GM23338 (cell line): ENCODE data around the gene TAF6L. TPM values are rescaled to one million over a fixed set of nuclear protein-coding genes. Genes with fewer than 3 reads are reported as not detected.

Source experiments
- ATAC-seq: fragments of 200-7000 bp; cut with Tn5 transposase; 3 replicates; pipeline ENCODE4 v1.9.1; 2020
- DNase-seq: peaks from one replicate; pipeline ENCODE4 v3.0.0-alpha.2; 2015; ENCODE audit warnings: low spot score
- H2AFZ ChIP-seq: fragments of 200-600 bp; sonication (generic); 2 replicates; pipeline ENCODE4 v1.8.0; 2016; ENCODE audit warnings: antibody characterized with exemption, mild to moderate bottlenecking, moderate library complexity
- H3F3A ChIP-seq: fragments of 200-600 bp; sonication (generic); replicated peaks from 2 replicates; pipeline ENCODE4 v1.8.0; 2017; ENCODE audit warnings: antibody characterized with exemption, mixed run types, low read depth
- H3K27ac ChIP-seq: fragments of 200-600 bp; sonication (generic); 2 replicates; pipeline ENCODE4 v1.6.1; 2016; ENCODE audit warnings: low read depth
- H3K27me3 ChIP-seq: fragments of 200-600 bp; sonication (generic); 2 replicates; pipeline ENCODE4 v1.8.0; 2016; ENCODE audit warnings: mild to moderate bottlenecking, mixed run types, moderate library complexity; ENCODE audit not compliant: insufficient read depth
- H3K36me3 ChIP-seq: fragments of 200-600 bp; sonication (generic); 2 replicates; pipeline ENCODE4 v1.8.0; 2016; ENCODE audit warnings: mild to moderate bottlenecking; ENCODE audit not compliant: insufficient read depth
- H3K4me1 ChIP-seq: fragments of 200-600 bp; sonication (generic); 2 replicates; pipeline ENCODE4 v1.8.0; 2016; ENCODE audit warnings: mild to moderate bottlenecking, moderate library complexity; ENCODE audit not compliant: insufficient read depth
- H3K4me2 ChIP-seq: fragments of 200-600 bp; sonication (generic); 2 replicates; pipeline ENCODE4 v1.7.1; 2017; ENCODE audit warnings: mixed run types
- H3K4me3 ChIP-seq: fragments of 200-600 bp; sonication (generic); 2 replicates; pipeline ENCODE4 v1.6.1; 2016; ENCODE audit warnings: mixed run types
- H3K79me2 ChIP-seq: fragments of 200-600 bp; sonication (generic); replicated peaks from 2 replicates; pipeline ENCODE4 v1.8.0; 2017; ENCODE audit warnings: mild to moderate bottlenecking; ENCODE audit not compliant: insufficient read depth
- H3K9me2 ChIP-seq: fragments of 200-600 bp; sonication (generic); 2 replicates; pipeline ENCODE4 v1.8.0; 2017; ENCODE audit not compliant: insufficient read depth
- H4K20me1 ChIP-seq: fragments of 200-600 bp; sonication (generic); replicated peaks from 2 replicates; pipeline ENCODE4 v1.8.0; 2017; ENCODE audit warnings: mild to moderate bottlenecking; ENCODE audit not compliant: insufficient read depth
- H3K27ac Mint-ChIP-seq: 2 replicates; pipeline ENCODE4 v1.8.0; 2020; ENCODE audit warnings: inconsistent platforms, mild to moderate bottlenecking, moderate library complexity, mixed read lengths
- H3K27me3 Mint-ChIP-seq: 3 replicates; pipeline ENCODE4 v1.8.0; 2022; ENCODE audit warnings: low read depth, mild to moderate bottlenecking, moderate library complexity, mixed read lengths, inconsistent platforms; ENCODE audit not compliant: insufficient read depth, poor library complexity
- H3K36me3 Mint-ChIP-seq: 3 replicates; pipeline ENCODE4 v1.8.0; 2021; ENCODE audit warnings: low read depth, mild to moderate bottlenecking, inconsistent platforms, moderate library complexity, mixed read lengths
- H3K4me1 Mint-ChIP-seq: 3 replicates; pipeline ENCODE4 v1.8.0; 2020; ENCODE audit warnings: mild to moderate bottlenecking, inconsistent platforms, mixed read lengths
- H3K4me3 Mint-ChIP-seq: 3 replicates; pipeline ENCODE4 v1.8.0; 2021; ENCODE audit warnings: moderate library complexity, mild to moderate bottlenecking, inconsistent platforms, mixed read lengths
- H3K9me3 Mint-ChIP-seq: 3 replicates; pipeline ENCODE4 v1.8.0; 2020; ENCODE audit warnings: moderate library complexity, mild to moderate bottlenecking, inconsistent platforms, mixed read lengths
- CREB1 ChIP-seq: fragments of 250-450 bp; sonication (Bioruptor Pico); IDR thresholded peaks from 2 replicates; pipeline ENCODE4 v1.5.0; 2020; ENCODE audit warnings: low read depth, mild to moderate bottlenecking, moderate library complexity
- ETS1 ChIP-seq: IDR thresholded peaks from 2 replicates; pipeline ENCODE4 v1.6.1; 2016; ENCODE audit warnings: antibody characterized with exemption
- EZH2 ChIP-seq: fragments of 200-600 bp; sonication (generic); IDR thresholded peaks from one replicate; pipeline ENCODE4 v1.8.0; 2017; ENCODE audit warnings: antibody characterized with exemption, mild to moderate bottlenecking, low read depth; ENCODE audit not compliant: unreplicated experiment
- EZH2phosphoT487 ChIP-seq: fragments of 200-600 bp; sonication (generic); IDR thresholded peaks from one replicate; pipeline ENCODE4 v1.8.1; 2018; ENCODE audit warnings: antibody characterized with exemption; ENCODE audit not compliant: unreplicated experiment
- JUNB ChIP-seq: IDR thresholded peaks from one replicate; pipeline ENCODE4 v1.6.1; 2016; ENCODE audit warnings: antibody characterized with exemption; ENCODE audit not compliant: unreplicated experiment
- NANOG ChIP-seq: IDR thresholded peaks from 2 replicates; pipeline ENCODE4 v1.6.1; 2016; ENCODE audit warnings: antibody characterized with exemption, borderline replicate concordance
- POLR2AphosphoS5 ChIP-seq: IDR thresholded peaks from 2 replicates; pipeline ENCODE4 v1.6.1; 2016; ENCODE audit warnings: antibody characterized with exemption, low read depth
- STAT1 ChIP-seq: IDR thresholded peaks from one replicate; pipeline ENCODE4 v1.6.1; 2016; ENCODE audit warnings: antibody characterized with exemption; ENCODE audit not compliant: unreplicated experiment
- ZNF114 ChIP-seq: fragments of 250-450 bp; sonication (Bioruptor Pico); IDR thresholded peaks from 2 replicates; pipeline ENCODE4 v1.5.0; 2020; ENCODE audit warnings: mild to moderate bottlenecking, moderate library complexity
- ZNF331 ChIP-seq: fragments of 250-450 bp; sonication (Bioruptor Pico); IDR thresholded peaks from 2 replicates; pipeline ENCODE4 v1.5.0; 2020; ENCODE audit warnings: low read depth, mild to moderate bottlenecking, moderate library complexity
- polyA plus RNA-seq: library from polyadenylated mRNA; unstranded; fragments of >200 nt; fragmentation: Nextera tagmentation; extraction: Ambion mirVana; gene quantifications from 2 replicates; pipeline ENCODE4 v1.2.1, GENCODE V29; 2016
- total RNA-seq: library from RNA; depleted of rRNA; stranded (reverse); fragments of >200 nt; shearing (Covaris generic); gene quantifications from 2 replicates; pipeline ENCODE4 v1.2.3, GENCODE V29; 2014
- TF ChIP-seq, protein P1 (sequence below): fragments of 250-450 bp; sonication (Bioruptor Pico); IDR thresholded peaks from 2 replicates; pipeline ENCODE4 v1.5.0; 2020; ENCODE audit warnings: mild to moderate bottlenecking, moderate library complexity
- TF ChIP-seq, protein P2 (sequence below), 2 experiments: fragments of 200-600 bp in 1 of 2; sonication (generic) in 1 of 2; conservative IDR thresholded peaks; 2 replicates each; pipeline versions ENCODE4 v1.5.1 to v1.6.1; 2016 to 2017; ENCODE audit warnings: antibody characterized with exemption in 2 of 2, low read depth in 2 of 2, mild to moderate bottlenecking in 2 of 2, moderate library complexity in 1 of 2
- TF ChIP-seq, protein P3 (sequence below): IDR thresholded peaks from one replicate; pipeline ENCODE4 v1.6.1; 2018; ENCODE audit warnings: antibody characterized with exemption; ENCODE audit not compliant: unreplicated experiment

TAF6L gene
- total and polyA plus RNA-seq, 2 experiments from 2014 or later, result 21.8 to 30.6 TPM

GRCh38 chr11:62801071-62801470 lies 29.9 kb downstream of the TAF6L start:
- Histone ChIP-seq H3K4me1 (peaks cover 6% of the 10 kb centered on the region; the same call in 1 of the 2 replicates), H3K79me2 (peaks cover 27% of the 10 kb centered on the region), H3K36me3 (peaks cover 55% of the 10 kb centered on the region), H3K4me3 (no peak overlapping the region), H4K20me1 (peaks cover 10% of the 10 kb centered on the region), H2AFZ (no peak overlapping the region), H3K27ac (no peak overlapping the region), H3K9me2 (no peaks in the 10 kb centered on the region), H3F3A (peaks cover 7% of the 10 kb centered on the region), H3K4me2 (no peak overlapping the region), H3K27me3 (no peaks in the 10 kb centered on the region)
- peaks cover 12% of the 10 kb centered on the region for H3K27me3 Mint-ChIP-seq
- no peak overlapping the region for H3K4me3 Mint-ChIP-seq
- DNase-seq (no peak), ATAC-seq (no peak)
- no peak overlapping the region for H3K27ac Mint-ChIP-seq
- H3K9me3 Mint-ChIP-seq, result no peaks in the 10 kb centered on the region
- TF ChIP-seq JUNB, result no peak
- TF ChIP-seq CREB1 (CRISPR knock-in tag), result no peak
- TF ChIP-seq ZNF331 (CRISPR knock-in tag), result no peak
- TF ChIP-seq POLR2AphosphoS5, result no peak
- no peak for TF ChIP-seq EZH2phosphoT487
- TF ChIP-seq NANOG, result no peak
- TF ChIP-seq EZH2, result no peak
- no peak for TF ChIP-seq ZNF114 (CRISPR knock-in tag)
- no peak for TF ChIP-seq STAT1
- no peak for TF ChIP-seq ETS1
- TF ChIP-seq, protein P1, sequence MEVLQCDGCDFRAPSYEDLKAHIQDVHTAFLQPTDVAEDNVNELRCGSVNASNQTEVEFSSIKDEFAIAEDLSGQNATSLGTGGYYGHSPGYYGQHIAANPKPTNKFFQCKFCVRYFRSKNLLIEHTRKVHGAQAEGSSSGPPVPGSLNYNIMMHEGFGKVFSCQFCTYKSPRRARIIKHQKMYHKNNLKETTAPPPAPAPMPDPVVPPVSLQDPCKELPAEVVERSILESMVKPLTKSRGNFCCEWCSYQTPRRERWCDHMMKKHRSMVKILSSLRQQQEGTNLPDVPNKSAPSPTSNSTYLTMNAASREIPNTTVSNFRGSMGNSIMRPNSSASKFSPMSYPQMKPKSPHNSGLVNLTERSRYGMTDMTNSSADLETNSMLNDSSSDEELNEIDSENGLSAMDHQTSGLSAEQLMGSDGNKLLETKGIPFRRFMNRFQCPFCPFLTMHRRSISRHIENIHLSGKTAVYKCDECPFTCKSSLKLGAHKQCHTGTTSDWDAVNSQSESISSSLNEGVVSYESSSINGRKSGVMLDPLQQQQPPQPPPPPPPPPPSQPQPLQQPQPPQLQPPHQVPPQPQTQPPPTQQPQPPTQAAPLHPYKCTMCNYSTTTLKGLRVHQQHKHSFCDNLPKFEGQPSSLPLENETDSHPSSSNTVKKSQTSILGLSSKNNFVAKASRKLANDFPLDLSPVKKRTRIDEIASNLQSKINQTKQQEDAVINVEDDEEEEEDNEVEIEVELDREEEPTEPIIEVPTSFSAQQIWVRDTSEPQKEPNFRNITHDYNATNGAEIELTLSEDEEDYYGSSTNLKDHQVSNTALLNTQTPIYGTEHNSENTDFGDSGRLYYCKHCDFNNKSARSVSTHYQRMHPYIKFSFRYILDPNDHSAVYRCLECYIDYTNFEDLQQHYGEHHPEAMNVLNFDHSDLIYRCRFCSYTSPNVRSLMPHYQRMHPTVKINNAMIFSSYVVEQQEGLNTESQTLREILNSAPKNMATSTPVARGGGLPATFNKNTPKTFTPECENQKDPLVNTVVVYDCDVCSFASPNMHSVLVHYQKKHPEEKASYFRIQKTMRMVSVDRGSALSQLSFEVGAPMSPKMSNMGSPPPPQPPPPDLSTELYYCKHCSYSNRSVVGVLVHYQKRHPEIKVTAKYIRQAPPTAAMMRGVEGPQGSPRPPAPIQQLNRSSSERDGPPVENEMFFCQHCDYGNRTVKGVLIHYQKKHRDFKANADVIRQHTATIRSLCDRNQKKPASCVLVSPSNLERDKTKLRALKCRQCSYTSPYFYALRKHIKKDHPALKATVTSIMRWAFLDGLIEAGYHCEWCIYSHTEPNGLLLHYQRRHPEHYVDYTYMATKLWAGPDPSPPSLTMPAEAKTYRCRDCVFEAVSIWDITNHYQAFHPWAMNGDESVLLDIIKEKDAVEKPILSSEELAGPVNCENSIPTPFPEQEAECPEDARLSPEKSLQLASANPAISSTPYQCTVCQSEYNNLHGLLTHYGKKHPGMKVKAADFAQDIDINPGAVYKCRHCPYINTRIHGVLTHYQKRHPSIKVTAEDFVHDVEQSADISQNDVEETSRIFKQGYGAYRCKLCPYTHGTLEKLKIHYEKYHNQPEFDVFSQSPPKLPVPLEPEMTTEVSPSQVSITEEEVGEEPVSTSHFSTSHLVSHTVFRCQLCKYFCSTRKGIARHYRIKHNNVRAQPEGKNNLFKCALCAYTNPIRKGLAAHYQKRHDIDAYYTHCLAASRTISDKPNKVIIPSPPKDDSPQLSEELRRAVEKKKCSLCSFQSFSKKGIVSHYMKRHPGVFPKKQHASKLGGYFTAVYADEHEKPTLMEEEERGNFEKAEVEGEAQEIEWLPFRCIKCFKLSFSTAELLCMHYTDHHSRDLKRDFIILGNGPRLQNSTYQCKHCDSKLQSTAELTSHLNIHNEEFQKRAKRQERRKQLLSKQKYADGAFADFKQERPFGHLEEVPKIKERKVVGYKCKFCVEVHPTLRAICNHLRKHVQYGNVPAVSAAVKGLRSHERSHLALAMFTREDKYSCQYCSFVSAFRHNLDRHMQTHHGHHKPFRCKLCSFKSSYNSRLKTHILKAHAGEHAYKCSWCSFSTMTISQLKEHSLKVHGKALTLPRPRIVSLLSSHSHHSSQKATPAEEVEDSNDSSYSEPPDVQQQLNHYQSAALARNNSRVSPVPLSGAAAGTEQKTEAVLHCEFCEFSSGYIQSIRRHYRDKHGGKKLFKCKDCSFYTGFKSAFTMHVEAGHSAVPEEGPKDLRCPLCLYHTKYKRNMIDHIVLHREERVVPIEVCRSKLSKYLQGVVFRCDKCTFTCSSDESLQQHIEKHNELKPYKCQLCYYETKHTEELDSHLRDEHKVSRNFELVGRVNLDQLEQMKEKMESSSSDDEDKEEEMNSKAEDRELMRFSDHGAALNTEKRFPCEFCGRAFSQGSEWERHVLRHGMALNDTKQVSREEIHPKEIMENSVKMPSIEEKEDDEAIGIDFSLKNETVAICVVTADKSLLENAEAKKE (CRISPR knock-in tag), result no peak
- TF ChIP-seq, protein P2, sequence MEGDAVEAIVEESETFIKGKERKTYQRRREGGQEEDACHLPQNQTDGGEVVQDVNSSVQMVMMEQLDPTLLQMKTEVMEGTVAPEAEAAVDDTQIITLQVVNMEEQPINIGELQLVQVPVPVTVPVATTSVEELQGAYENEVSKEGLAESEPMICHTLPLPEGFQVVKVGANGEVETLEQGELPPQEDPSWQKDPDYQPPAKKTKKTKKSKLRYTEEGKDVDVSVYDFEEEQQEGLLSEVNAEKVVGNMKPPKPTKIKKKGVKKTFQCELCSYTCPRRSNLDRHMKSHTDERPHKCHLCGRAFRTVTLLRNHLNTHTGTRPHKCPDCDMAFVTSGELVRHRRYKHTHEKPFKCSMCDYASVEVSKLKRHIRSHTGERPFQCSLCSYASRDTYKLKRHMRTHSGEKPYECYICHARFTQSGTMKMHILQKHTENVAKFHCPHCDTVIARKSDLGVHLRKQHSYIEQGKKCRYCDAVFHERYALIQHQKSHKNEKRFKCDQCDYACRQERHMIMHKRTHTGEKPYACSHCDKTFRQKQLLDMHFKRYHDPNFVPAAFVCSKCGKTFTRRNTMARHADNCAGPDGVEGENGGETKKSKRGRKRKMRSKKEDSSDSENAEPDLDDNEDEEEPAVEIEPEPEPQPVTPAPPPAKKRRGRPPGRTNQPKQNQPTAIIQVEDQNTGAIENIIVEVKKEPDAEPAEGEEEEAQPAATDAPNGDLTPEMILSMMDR (conservative IDR thresholded peaks at IDR 0.05; ENCODE audit: low read depth in 2 of 2), result no peak
- TF ChIP-seq, protein P3, sequence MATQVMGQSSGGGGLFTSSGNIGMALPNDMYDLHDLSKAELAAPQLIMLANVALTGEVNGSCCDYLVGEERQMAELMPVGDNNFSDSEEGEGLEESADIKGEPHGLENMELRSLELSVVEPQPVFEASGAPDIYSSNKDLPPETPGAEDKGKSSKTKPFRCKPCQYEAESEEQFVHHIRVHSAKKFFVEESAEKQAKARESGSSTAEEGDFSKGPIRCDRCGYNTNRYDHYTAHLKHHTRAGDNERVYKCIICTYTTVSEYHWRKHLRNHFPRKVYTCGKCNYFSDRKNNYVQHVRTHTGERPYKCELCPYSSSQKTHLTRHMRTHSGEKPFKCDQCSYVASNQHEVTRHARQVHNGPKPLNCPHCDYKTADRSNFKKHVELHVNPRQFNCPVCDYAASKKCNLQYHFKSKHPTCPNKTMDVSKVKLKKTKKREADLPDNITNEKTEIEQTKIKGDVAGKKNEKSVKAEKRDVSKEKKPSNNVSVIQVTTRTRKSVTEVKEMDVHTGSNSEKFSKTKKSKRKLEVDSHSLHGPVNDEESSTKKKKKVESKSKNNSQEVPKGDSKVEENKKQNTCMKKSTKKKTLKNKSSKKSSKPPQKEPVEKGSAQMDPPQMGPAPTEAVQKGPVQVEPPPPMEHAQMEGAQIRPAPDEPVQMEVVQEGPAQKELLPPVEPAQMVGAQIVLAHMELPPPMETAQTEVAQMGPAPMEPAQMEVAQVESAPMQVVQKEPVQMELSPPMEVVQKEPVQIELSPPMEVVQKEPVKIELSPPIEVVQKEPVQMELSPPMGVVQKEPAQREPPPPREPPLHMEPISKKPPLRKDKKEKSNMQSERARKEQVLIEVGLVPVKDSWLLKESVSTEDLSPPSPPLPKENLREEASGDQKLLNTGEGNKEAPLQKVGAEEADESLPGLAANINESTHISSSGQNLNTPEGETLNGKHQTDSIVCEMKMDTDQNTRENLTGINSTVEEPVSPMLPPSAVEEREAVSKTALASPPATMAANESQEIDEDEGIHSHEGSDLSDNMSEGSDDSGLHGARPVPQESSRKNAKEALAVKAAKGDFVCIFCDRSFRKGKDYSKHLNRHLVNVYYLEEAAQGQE, result no peak
- peaks cover 72% of the 10 kb centered on the region for H3K36me3 Mint-ChIP-seq
- peaks cover 10% of the 10 kb centered on the region for H3K4me1 Mint-ChIP-seq
